Myocyte (in vitro differentiated cells): ENCODE measurements around the gene PUM1. TPM values are rescaled to one million over a fixed set of nuclear protein-coding genes. Genes with fewer than 3 reads are reported as not detected.

Experiments used
- DNase-seq: peaks from one replicate; pipeline ENCODE4 v3.0.0-alpha.2; 2012; ENCODE audit warnings: low read depth
- total RNA-seq: library from RNA; depleted of rRNA; stranded (reverse); fragments of >200 nt; gene quantifications from 2 replicates; pipeline ENCODE4 v1.2.3, GENCODE V29; 2014

Gene PUM1
- total RNA-seq, 1 donor from 2014 or later, result 70.1 TPM

DNA sequence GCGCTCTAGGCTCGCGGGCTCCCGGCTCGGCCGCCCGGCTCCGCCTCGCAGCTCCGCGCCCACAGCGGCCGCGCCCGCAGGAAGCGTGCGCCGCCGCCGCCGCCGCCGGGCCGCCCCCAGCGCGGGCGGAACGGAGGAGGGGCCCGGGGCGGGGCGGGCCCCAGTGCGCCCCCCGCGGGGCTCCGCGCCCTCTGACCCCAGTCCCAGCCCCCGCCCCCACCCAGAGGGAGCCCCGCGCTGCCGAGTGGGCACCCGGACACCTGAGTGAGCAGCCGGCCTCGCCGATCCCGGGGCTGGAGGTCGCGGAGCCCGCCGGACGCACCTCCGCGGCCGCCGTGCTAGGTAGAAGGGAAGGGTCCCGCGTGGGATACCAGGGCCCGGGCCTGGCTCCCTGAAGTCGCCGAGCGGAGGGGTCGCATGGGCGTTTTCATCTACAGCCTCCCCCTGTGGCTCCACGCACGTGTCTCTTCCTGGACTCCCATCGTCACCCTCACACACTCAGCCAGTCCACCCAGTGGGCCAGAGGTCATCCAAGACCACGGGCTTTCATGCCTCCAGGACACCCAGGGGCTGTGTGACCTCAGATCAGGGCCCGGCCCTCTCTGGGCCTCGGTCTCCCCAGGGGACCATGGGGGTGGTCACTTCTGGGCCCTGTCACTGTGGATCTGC, 156.7 kb downstream of the PUM1 start, which contains the start of gene SDC3:
SDC3 (minus strand) TSS at position 63 of the 669 bp plus-strand sequence. CDS start 172 bp downstream, outside the sequence.
- no peak for DNase-seq

DNA sequence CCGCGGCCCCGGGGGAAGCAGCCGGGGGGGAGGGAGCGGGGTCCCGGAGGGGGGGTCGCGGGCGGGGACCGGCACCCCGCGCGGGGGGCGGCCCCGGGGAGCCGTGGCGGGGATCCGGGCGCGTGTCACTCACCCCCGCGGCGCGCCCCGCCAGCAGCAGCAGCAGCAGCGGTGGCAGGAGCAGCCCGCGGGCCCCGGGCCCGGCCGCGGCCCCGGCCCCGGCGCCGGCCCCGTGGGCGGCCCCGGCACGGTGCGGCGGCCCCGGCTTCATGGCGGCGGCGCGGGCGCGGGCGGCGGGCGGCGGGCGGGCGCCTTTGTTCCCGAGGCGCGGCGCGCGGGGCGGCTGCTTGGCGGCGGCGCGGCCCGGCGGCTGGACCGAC, 157.2 kb downstream of the PUM1 start:
- DNase-seq, result no peak

GRCh38 chr1:30907481-30908315, 157.8 kb downstream of the PUM1 start:
- DNase-seq, result no peak

GRCh38 chr1:30906631-30907441, 158.7 kb downstream of the PUM1 start:
- DNase-seq, result no peak

DNA sequence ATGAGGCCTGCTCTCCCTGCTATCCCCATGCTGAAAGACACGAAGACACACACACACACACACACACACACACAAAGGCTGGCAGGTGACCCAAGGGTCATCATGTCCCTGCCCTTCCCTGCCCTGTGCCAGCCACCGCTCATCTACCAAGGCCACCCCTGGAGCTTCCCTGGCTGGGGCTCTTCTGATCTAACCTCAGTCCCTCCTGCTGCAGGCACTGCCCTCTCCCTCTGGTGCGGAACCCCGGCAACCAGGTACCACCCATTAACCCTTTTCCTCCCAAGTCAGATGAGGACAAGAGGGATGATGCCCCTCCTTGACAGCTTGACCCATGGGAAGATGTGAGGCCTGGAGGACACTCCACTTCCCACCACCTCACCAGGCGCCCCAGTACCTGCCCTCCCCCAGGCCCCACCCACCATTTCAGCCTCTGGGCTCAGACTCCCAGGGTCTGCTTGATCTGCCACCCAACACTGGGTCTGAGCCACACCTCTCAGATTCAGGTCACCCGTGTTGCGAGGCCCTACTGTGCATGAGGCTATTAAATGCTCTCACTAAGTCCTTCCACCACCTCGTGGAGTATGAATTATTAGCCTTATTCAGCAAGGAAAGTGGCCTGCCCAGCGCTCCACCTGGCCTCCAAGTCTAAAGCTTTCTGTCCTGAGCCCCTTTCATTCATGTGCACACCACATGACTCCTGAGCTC, 159.4 kb downstream of the PUM1 start:
- no peak for DNase-seq

DNA sequence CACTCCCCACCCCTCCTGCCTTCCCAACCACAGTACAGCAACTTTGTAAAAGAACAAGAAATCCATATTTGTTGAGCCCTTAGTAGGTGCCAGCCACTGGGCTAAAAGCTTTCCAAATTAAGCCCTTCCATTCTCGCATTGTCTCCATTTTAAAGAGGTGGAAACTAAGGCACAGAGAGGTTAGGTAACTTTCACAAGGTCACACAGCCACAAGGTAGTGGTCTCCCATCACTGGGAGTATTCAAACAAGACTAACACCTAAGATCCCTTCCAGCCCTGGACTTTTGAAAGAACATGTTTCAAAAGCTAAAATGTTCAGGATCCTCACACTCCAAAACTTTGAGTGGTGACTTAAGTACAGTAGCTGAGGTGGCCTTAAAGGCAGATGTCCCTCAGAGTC, 160.1 kb downstream of the PUM1 start:
- no peak for DNase-seq

DNA sequence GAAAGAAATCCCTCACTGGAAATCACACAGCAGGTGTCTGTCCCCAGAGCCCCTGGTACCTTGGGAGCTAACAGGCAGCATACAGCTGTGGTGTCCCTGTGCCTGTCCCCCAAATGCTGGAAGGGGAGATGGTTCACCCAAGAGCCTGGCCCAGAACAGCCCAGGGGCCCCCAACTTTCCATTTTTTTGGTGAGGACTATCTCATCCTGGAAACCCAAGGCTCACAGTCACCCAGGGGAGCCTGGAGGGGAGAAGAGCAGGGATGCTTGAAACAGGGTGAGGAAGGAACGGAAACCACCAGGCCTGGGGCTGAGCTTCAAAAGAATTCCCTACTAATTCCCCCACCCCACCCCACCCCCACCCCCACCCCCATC, 160.6 kb downstream of the PUM1 start:
- no peak for DNase-seq

DNA sequence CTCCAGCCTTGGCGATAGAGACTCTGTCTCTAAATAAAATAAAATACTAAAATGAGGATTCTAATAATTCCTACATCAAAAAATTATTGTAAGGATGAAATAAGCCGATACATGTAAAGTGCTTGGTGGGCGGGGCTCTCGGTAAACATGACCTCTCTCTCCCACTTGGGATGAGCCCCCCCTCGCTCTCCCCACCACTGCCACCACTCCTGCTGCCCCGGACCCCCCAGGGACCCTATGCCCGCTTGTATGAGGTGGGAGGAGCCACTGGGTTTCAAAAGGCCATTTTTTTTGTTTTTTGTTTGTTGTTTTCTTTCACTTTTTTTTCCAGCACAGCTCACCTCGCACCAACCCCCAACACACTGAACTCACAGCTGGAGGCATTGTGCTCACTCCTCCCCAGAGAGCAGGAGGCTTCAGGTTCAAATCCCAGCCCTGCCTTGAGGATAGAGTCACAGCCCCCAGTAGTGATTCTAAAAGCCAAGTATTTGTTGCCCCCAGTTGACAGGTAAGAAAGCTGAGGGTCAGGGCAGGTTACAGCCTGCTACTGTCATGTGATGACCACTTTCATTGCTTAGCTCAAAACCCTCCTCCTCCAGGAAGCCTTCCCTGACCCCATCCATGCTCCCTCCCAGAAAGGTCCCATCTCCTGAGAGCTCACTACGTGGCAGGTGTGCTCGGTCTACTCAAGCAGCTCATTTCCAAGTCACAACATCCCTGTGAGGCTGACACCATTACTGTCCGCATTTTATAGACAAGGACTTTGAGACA, 161.1 kb downstream of the PUM1 start:
- DNase-seq, result no peak

GRCh38 chr1:30903343-30904034, 162.0 kb downstream of the PUM1 start:
- DNase-seq, result no peak

DNA sequence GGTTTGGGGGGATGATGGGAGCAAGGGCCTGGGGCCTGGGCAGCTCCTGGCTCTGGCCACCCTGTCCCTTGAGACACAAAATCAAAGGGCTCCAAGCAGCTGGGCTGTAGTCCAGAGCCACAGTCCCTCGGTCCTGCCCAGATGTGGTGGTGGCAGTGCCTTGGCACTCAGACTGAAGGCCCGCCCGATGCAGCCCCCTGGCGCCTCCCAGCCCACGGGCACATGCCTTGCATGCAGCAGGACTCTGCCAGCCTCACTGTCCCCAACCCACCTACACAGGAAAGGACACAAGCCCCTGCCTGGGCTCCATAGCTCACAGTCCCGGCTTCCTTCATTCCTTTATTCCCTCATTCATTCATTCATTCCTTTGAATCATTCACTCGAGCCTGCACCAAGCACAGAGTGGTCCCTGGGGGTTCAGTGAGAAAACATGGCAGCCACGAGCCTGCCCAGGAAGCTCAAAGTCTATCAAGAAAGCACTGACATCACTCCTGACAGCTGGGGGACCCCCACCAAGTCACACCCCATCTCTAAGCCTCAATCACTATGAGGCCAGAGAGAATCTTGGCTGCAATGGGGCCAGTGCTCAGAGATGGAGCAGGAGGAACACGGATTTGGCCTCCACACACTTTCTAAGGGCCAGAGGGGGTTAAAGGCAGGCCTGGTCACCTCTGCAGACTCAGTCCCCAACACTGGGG, 162.8 kb downstream of the PUM1 start:
- no peak for DNase-seq

GRCh38 chr1:30901798-30902581, 163.5 kb downstream of the PUM1 start:
- DNase-seq, result no peak

- DNase-seq, result no peak
Observed at GRCh38 chr1:30900931-30901560, 164.5 kb downstream of the PUM1 start.

DNA sequence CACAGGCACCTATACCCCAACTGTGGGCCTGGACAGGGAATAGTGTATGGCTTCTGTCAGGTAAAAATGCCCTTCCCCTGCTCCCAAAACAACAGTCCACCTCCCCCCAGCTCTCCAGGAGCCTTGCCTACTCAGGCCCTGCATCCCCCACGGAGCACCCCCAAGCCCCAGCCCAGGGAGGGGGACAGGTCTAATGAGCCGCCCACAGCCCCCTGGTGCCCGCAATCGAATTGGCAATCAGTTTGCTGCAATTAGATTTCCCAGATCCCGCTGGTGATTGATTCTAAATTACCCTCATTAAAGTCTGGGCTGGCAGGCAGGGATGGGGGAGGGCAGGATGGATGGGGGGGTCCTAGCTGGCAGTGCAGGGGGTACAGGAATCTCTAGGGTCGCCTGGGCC, 165.0 kb downstream of the PUM1 start:
- no peak for DNase-seq

GRCh38 chr1:30899577-30900389, 165.7 kb downstream of the PUM1 start:
- DNase-seq, result no peak

DNA sequence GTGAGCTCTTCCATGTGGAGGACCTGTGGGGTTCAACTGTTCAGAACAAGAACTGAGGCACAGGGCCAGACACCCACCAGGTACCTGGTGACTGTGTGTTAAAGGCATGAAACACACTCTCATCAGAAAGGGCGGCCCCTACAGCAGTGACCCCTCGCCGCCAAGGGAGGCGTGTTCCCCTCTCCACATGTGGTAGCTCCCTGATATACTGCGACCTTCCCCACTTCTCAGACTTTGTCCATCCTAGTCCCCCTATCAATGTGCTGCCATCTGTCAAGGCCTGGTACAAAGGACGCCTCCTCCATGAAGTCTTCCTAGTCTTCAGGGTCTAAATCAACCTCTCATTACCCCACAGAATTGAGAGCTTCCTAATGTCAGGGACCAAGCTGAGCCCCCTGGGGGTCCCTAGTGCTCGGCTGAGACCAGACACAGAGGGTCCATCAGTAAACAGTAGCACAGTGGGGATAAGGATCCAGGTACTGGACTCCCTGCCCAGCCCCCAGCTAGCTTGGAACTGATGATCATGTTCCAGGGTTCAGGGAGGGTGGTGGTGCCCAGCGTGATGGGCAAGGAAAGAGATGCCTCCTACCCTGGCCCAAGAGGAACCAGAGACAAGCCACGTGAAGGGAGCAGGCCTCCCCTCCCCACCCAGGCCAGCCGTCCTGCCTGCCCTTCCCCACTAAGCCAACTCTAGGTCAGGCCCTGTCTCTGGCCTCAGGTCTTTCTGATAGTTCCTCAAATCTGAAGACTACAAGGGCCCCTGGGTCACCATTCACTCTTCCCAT, 167.3 kb downstream of the PUM1 start:
- no peak for DNase-seq

- no peak for DNase-seq
Observed at GRCh38 chr1:30896905-30897304, 168.6 kb downstream of the PUM1 start.
